Stimulated activated CD8-positive, alpha-beta memory T cell treated with anti-CD3 and anti-CD28 coated beads, Interleukin-12 subunit alpha, Interleukin-12 subunit beta, amount 100 ng/mL, for 24 hours (primary cell): Measurements from ENCODE around the gene SERPINA4.
A peak's percentile ranks its signal among the peaks of the same experiment; 100 is the strongest.

Experiments
- DNase-seq: peaks from one replicate; pipeline ENCODE4 v3.0.0-alpha.2; 2020; ENCODE audit errors: extremely low read depth

SERPINA4 gene

DNA sequence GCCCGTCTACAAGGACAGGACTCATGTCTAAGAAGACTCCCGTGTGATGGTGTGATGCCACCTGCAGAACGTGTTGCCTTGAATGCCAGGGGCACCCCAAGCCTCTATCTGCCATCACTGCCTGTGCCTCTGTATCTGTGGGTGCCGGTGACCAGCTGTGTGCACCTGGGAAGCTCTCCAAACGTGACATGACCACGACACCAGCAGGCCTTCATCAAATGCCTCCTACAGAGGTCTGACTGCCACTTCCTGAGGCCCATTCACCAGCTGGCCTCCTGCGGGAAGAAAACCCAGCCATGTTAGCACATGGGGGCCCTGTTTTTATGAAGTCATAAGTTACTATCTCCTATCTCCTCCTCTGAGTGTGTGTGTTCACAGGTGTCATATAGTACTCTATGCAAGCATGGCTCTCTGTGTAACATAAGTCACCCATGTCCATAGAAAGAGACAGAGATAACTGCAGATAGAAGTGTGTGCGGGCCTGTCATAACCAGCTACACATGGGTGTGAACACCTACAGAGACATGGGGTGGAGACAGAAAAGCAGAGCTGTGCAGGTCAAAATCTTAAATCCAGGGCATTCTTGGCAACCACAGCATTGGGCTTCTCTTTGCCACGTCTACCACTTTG lies 18.3 kb upstream of the SERPINA4 start:
- no peak for DNase-seq

DNA sequence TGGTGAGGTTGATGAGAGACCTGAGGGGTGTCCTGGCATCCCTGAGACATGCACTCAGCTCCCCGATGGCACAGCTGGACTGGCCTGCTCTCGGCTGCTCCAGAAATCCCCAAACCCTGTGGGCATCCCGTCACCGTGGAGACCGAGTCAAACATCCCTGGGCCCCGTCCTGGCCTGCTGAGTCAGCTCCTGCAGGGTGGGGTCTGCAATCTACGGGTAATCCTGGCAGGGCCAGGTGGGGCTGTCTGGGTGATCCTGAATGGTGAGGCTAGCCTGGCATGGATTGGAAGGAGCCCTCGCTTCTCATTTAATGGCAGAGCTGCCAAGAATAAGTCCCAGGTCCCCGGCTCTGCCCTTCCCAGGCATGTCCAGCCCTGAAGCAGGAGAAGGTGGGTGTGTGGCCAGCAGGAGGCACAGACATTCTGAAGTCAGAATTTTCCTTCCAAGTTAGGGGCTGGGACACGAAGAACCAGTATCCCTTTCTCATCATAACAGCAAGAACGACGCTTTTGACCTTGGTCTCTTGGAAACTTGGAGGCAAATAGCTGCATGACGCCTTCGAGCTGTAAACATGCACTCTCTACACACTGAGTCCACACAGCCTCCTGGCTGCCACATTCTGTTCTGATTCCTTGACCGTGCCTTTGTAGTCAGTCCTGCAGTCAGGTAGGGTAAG lies 17.7 kb upstream of the SERPINA4 start:
- DNase-seq: no peak

DNA sequence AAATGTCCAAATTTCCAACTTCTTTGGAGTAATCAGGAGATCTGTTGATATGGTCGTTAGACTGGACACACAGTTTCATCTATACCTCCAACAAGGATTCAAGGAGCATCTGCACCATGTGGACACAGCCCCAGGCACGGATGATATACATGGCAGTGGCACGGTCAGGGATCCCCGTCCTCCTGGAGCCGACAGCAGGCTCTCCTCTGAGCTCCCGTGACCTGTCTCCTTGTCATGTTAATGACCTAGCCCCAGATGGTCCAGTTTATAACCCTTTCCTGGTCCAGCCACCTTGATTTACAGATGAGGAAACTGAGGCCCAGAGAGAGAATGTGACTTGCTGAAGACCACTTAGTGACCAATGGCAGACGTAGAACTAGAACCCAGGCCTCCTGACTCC lies 16.5 kb upstream of the SERPINA4 start:
- no peak for DNase-seq

DNA sequence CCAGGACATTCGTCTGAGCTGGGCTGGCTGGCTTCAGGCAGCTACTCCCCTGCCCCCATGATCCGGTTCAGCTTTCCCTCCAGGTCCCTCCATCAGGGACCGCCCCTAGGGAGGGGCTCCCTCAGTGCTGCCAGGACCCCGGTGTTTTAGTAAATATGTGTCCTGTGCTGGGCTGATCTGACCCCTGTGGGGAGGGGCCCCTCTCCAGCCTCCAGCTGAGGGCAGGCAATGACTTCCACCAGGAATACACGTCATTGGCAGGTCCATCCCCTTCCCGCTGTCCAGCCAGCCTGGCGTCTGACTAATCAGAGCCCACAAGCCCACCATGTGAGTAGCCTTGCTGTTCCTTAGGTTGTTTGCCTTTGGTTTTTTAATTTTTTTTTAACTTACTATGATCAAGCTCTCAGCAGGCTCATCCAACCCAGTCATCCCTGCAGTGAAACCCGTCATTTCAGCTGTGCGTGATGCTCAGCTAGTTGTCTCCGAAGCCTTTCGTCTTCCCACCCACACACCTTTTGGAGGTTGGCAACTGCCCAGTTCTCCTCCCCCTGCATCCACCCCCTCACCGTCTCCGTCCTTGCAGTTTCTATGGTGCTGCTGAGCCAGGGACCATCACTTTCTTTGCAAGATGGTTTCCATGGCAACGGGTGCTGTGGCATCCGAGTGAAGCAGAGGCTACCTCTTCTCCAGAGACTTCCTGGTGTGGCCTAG lies 16.0 kb upstream of the SERPINA4 start:
- no peak for DNase-seq

DNA sequence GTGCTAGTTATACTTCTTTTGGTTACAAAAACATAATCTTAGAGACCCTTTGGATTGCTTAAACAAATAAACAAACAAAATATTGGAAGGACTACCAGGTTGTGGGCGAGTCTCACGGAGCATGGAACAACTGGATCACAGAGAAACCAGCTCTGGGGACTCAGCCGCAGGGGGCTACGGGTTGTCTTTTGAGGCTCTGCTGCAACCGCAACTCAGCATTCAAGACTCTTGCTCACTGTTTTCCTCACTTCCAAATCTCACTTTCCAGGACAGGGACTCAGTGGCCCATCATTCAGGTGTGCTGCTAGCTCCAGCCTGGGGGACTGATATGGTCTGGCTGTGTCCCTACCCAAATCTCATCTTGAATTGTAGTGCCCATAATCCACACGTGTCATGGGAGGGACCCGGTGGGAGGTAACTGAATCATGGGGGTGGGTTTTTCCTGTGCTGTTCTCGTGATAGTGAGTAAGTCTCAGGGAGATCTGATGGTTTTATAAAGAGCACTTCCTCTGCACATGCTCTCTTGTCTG lies 14.0 kb upstream of the SERPINA4 start:
- DNase-seq: no peak

DNA sequence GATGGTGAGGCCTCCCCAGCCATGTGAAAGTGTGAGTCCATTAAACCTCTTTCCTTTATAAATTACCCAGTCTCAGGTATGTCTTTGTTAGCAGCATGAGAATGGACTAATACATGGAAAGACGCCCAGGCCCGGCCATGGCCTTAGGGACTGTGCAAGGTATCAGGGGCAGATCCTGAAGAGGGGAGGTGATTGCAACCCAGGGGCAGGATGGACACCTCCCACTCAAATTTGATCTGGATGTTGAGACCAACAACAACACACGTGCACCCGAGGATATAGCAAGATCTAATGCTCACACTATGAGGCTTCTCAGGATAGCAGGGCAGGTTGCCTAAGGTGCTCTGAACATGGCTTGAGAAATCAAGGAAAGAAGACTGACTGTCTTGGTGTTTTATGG lies 13.5 kb upstream of the SERPINA4 start:
- DNase-seq: no peak

DNA sequence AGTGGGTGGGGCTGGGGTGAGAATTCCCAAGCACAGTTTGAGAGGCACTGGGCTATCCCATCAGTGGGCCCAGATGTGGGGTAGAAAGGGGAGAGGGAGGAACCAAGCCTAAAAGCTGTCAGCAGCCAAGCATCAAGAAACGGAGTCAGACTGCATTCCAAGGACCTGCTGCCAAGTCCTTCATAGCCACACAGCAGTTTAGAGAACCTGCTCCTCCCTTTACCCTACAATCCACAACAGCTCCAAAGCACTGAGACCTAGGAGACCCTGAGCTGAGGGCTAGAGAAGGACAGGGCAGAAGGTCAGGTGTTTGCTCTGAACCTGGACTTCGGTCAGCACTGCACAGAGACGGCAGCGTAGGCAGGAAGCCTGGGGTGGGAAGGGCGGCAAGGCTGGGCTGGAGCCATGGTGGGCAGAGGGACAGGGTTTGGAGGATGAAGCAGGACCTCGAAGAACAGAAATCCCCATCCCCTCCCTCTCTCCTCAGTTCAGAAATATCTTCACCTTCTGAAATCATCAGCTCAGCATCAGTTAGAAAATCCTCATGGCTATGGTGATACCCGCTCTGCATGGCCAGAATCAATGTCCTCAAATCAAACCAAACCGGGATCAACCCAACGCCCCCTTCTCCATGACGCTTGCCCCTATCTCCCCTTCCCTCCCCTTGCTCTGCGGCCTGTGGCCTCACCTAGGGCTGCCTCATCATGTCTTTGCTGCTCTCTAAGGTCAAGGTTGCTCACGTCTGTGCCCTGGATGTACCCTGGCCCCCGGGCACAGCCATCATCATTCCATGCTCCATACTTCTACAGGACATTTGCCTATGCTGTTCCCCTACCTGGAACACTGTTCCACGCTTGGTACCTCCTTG lies 12.9 kb upstream of the SERPINA4 start:
- no peak for DNase-seq

DNA sequence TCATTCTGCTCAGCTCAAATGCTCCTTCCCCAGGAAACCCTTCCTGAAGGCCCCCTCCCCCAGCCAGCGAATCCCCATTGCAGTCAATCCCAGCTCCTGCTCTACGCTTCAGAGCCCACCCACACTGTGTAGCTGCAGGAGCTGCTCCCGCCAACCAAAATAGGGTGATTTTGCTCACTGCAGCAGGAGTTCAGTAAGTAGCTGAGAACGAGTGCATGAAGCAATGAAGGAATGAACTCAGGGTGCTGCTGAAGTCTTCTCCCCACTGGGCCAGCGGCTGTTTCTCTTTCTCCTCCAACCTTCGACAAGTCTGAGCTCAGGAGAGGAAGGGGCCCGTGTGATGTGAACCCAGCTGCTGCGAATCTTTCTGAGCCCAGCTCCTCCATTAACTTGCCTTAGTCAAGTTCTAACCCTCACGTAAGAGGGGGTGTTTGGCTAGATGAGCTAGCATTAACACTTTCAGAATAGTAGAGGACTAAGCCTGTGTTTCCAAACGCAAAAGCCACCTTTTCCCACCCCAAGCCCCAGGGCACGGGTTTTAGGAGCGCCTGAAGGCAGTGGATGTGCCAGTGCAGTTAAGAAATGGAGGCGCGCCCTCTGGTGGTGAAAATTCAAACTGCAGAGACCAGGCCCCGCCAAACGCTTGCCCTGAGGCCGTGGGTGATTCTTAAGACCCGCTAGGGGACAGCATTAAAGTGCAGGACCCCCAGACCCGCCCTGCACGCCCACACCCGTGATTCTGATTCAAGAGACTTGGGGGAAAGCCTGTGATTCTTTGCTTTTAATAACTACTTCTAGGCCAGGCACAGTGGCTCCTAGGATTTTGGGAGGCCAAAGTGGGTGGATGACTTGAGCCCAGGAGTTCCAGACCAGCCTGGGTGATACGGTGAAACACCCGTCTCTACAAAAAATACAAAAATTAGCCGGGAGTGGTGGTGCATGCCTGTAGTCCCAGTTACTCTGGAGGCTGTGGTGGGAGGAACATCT lies 11.9 kb upstream of the SERPINA4 start:
- peak; percentile 8 for DNase-seq

DNA sequence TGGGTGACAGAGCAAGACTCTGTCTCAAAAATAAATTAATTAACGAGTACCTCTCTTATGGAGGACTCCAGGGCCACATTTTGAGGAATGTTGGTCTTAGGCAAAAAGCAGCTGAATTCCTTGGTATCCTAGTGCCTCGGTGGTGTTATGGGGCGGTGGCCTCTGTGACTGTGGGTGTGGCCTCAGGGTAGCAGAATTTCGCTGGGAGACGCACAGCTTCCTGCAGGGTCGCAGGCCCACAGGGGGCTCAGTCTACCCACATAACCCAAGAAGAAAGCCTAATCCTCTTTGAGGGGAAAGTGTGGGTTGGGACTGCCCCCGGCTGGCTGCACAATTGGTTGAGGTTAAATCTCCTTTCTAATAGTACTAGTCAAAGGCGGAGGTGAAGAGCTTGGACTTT lies 11.2 kb upstream of the SERPINA4 start:
- DNase-seq: no peak

DNA sequence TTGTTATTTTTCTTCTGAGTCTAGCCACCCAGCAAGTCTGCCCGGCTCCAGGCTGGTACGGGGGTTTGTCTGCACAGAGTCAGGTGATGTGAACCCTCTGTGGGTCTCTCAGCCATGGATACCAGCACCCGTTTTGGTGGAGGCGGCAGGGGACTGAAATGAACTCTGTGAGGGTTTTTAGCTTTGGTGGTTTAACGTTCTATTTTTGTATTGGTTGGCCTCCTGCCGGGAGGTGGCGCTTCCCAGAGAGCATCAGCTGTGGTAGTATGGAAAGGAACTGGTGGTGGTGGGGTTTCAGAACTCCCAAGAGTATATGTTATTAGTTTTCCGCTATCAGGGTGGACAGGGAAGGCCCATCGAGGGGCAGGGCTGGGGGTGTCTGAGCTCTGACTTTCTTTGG lies 5.3 kb upstream of the SERPINA4 start:
- DNase-seq: no peak

DNA sequence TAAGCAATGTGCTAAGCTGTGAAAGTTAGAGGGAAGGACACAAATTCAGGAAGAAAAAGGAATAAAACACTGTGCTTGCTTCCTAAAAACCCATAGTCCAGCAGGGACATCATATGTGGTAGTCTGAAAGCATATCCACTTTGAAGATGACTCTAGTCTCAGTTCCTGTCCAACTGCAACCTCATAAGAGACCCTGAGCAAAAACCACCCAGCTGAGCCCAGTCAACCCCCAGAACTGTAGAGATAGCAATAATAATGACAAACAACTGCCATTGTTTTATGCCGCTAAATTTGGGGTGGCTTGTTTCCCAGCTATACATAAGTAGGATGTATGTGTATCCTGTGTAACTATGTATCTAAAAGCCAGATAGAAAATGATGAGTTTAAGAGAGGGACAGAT lies 3.9 kb upstream of the SERPINA4 start:
- DNase-seq: no peak

DNA sequence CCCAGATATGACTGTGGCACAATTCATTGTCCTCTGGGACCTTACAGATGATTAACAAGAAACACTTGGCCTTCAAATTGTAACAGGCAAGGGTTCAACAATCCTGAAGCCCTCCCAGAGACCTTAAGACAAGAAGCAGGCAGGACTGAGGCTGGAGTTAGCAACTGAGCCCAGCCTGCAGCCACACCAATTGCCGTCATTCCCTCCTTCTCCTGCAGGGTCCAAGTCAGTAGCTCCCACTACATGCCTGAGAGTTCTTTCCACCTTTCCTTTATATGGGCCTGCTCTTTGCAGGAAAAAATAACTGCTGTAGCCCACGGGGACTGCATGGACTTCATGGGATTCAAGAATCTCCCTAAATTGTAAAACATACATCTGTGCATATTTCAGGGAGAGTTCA lies 2.4 kb upstream of the SERPINA4 start:
- no peak for DNase-seq

DNA sequence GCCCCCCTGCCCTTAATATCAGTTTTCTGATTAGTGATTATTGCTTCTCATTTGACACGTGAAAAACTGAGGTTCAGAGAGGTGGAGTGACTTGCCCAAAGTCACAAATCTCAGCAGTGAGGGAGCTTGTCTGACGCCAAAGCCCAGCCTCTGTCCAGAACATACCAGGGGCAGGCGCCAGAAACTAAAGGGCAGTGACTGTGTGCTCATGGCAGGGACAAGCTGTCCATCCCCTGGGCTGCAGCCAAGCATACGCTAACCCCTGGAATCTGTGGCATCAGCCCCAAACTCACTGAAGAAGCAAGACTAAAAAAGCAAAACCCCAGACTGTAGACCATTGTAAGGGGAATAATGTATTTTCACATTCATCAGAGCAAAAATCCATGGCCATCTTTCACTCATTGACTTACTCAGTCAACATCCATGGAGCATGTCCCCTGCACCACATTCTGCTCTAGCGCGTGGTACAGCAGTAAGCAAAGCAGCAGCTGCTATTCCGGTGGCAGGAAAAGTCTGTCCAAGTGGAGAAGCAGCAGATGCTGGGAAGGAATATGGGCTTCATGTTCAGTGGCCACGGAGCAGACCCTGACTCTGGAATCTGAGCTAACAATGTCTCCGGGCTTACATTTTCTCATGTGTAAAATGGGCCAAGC lies 1.5 kb upstream of the SERPINA4 start:
- no peak for DNase-seq

DNA sequence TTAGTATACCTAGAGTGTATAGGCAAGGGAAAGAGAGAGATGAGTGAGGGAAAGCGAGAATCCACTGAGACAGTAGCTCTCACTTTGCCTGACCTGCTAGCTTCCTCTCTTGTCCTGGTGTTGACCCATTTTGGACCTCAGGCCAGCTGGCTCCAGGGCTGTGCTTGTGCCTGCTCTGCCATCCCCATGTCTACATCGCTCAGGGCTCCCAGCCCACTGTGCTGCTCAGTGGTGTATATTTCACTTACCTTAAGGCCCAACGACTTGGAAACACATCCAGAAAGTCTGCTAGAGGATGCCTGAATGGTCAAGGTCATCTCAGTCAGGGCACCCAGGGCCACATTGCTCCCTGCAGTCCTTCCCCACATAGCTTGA lies 964 bp upstream of the SERPINA4 start:
- no peak for DNase-seq

DNA sequence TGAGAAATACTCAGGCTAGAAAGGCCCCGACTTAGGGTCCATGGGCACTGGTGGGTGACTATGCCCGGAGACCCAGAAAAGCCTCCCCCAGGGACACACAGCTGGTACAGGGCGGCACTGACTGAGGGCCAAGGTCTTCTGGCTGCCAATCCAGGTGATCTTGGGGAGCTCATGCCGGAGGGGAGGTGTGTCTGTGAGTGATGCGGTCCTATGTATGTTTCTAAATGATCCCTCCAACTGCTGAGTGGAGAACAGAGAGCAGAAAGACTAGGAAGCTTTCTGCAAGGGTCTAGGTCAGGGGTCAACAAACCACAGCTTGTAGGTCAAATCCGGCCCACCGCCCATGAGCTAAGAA lies 391 bp downstream of the SERPINA4 start:
- no peak for DNase-seq

DNA sequence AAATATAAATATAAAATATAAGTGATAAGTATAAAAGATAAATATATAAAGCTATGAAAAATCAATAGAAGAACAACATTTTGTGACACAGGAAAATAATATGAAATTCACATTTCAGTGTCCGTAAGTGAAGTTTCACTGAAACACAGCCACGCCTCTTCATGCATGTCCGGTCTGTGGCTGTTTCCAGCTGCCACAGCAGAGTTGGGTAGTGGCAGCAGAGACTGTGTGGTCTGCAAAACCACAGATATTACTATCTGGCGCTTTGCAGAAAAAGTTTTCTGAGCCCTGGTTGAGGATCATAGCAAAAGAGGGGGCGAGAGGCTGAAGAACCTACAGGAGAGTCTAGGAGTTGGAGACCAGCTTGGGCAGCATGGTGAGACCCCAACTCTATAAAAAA lies 780 bp downstream of the SERPINA4 start:
- no peak for DNase-seq

DNA sequence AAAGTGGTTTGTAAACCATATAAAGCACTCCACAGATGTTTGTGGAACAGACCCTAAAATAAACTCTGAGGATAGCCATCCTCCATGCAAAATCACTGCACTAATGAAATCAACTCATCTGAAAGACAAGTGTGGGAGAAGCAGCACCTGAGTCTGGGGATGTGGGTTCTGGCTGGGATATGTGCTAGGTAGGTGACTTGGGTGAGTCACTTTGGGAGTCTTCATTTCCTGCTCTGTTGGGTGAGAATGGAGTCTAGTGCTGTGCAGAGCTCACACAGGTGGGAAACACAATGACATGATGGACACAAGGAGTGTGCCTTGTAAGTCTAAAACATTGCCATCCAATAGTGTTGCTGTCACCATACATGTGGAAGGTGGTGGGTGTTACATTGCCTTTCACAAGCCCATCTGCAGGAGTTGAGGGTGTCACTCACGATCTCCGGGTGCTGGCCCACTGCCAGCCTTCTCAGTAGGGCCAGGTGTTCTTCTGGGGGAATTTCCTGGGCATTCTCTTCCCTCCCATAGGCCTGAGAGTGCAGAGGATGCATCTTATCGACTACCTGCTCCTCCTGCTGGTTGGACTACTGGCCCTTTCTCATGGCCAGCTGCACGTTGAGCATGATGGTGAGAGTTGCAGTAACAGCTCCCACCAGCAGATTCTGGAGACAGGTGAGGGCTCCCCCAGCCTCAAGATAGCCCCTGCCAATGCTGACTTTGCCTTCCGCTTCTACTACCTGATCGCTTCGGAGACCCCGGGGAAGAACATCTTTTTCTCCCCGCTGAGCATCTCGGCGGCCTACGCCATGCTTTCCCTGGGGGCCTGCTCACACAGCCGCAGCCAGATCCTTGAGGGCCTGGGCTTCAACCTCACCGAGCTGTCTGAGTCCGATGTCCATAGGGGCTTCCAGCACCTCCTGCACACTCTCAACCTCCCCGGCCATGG lies 2.0 kb downstream of the SERPINA4 start:
- no peak for DNase-seq

DNA sequence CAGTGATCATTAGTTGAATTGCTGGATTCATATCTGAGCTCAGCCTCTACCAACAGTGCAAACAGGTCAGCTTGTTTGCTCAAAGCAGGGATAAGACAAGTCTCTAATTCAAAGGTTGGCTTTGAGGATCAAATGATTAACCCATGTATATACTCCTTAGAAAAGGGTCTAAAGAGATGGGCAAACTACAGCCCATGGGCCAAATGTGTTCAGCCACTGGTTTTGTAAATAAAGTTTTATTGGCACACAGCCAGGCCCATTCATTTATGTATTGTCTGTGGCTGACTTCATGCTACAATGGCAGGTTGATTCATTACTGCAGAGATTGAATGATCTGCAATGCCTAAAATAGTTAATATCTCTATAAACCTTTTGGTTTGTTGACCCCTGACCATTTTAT lies 3.1 kb downstream of the SERPINA4 start:
- DNase-seq: no peak

DNA sequence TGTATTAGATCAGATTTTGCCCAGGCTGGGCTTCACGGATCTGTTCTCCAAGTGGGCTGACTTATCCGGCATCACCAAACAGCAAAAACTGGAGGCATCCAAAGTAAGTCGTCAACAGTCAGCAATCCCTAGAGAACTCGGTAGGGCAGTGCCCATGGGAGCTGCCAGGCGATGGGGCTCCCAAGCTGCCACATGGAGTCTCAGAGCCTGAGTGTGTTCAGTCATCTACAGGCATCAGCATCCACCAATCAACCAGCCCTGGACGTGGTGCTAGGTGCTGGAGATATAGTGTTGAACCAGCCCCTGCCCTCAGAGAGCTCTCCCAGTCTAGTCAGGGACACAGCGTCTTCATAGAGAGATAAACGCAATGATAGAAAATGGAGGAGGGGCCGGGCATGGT lies 6.9 kb downstream of the SERPINA4 start:
- DNase-seq: no peak
